GM18519 (cell line): Measurements from ENCODE around the gene STK32A.

ENCODE experiments used
- ATAC-seq: cut with Tn5 transposase; IDR thresholded peaks from one replicate; pipeline ENCODE4 v1.9.1; 2021; ENCODE audit warnings: mild to moderate bottlenecking, moderate library complexity; ENCODE audit not compliant: unreplicated experiment, low FRiP score

Gene STK32A

GRCh38 chr5:147248561-147248960, 13.7 kb downstream of the STK32A start:
- no peak for ATAC-seq

DNA sequence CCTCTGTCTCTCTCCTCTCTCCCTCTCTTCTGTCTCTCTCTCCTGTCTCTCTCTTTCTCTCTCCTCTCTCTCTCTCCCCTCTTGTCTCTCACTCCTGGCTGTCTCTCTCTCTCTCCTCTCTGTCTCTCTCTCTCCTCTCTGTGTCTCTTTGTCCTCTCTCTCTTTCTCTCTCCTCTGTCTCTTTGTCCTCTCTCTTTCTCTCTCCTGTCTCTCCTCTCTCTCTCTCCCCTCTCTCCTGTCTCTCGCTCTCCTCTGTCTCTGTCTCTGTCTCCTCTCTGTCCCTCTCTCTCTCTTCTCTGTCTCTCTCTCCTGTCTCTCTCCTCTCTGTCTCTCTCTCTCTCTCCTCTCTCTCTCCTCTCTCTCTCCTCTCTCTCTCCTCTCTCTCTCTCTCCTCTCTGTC, 25.0 kb downstream of the STK32A start:
- ATAC-seq = no peak

- no peak for ATAC-seq
These were observed 32.4 kb downstream of the STK32A start for GRCh38 chr5:147267082-147267832.

DNA sequence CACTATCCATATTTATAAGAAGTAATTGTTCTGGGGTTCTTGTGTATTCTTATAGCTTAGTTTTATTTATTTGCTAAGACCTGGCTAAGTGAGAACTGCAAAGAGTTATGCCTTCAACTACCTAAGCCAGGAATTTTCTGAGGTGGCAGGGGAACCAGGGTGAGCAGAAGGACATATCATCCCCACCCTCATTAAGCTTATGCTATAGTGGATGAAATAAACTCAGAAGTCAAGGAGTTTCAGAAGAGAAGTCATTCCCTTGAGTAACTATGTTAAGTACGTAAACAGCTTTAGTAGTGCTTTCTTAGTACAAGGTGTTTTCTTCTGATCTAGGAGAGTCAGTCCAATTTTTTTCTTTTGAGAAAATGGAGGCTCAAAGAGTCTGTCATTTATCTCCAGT, 41.7 kb downstream of the STK32A start:
- ATAC-seq = no peak

DNA sequence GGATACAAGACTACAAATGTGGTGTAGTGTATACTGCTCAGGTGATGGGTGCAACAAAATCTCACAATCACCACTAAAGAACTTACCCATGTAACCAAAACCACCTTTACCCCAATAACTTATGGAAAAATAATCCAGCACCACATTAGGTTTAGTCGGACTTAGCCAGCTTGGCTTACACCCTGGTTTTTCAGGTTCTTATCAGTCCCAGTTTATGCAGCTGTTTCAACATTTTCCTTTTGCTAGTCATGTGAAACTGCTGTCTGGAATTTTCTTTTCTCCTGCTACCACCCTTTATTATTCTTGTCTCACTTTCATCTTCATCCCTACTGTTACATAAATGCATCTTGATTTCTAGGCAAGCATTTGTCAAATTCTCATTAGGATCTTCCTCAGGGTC, 51.5 kb downstream of the STK32A start:
- ATAC-seq = no peak

- ATAC-seq = no peak
These were observed 52.3 kb downstream of the STK32A start for GRCh38 chr5:147287110-147287509.

- no peak for ATAC-seq
These were observed 55.4 kb downstream of the STK32A start for GRCh38 chr5:147290261-147290660.

GRCh38 chr5:147303251-147303650, 68.4 kb downstream of the STK32A start:
- ATAC-seq = no peak

DNA sequence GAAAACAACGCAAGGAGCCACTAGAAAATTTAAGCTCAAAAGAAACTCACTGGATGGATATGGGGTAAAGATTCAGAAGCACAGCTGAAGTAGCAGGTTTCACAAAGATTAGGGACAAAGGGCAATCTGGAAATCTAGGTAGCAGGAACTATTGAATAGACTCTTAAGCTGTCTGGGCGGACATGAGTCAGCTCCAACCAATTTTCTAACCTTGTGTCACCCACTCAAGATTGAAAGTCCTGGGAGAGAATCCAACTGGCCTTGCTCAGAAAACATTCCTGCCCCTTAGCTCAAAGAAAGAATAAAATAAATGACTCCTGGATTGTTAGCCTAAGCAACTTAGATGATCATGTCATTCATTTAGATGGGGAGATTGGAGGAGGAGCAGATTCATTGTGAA, 69.2 kb downstream of the STK32A start:
- ATAC-seq = no peak

- no peak for ATAC-seq
These were observed 70.3 kb downstream of the STK32A start for GRCh38 chr5:147305147-147305546.

GRCh38 chr5:147306351-147306750, 71.5 kb downstream of the STK32A start:
- no peak for ATAC-seq

DNA sequence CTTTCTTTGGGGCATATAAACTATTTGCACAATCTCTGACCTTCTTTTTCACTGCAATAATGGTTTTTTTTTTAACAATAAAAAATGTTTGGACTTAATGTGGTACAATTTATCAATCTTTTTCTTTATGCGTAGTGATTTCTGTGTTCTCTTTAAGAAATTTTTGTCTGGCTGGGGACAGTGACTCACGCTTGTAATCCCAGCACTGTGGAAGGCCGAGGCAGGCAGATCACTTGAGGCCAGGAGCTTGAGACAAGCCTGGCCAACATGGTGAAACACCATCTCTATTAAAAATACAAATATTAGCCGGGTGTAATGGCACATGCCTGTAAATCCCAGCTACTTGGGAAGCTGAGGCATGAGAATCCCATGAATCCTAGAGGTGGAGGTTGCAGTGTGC, 72.3 kb downstream of the STK32A start:
- no peak for ATAC-seq

DNA sequence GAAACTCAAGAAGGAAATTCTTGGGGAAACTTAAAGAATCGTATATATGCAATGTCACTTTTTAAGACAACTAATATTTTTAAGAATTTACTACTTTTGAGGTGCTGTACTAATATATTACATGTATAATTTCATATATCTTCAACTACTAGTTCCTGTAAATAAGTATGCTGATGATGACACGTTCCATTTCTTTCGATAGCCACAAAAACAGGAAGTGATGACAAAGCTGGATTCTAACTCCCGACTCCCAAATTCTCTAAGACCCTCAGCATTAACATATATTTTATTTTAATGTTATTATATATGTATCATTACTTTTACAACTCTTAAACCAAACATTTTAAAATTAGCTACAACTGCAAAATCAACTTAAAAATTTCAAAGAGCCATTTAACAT, 74.8 kb downstream of the STK32A start:
- ATAC-seq = no peak

DNA sequence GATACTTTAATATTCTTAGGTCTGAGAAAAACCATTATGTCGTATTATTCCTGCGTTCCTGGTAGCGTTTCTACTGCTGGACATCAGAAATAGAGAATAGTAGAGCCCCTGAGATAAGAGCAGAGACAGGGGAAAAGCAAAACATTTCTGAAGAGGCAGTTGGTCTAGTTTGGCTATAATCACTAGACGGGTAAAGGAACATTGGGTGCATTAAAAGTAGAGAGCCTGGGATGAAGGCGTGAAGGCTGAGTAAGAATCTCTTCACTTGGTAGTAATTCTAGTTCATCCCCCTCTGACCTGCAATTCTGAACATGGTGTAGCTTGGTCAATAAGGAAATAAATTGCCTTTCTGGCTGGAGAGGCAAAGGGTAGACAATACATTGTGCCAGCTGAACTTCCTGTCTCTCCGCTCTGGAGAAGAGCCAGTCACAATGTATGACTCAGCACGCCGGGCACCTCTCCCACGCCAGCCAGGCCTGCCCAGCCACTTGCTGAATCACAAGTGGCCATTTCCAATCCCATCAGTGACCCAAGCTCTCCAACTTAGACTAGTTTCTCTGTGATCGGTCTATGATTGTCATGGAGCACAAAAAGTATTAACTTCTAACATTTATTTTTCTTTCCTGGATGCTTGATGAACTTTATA, 75.4 kb downstream of the STK32A start:
- no peak for ATAC-seq

DNA sequence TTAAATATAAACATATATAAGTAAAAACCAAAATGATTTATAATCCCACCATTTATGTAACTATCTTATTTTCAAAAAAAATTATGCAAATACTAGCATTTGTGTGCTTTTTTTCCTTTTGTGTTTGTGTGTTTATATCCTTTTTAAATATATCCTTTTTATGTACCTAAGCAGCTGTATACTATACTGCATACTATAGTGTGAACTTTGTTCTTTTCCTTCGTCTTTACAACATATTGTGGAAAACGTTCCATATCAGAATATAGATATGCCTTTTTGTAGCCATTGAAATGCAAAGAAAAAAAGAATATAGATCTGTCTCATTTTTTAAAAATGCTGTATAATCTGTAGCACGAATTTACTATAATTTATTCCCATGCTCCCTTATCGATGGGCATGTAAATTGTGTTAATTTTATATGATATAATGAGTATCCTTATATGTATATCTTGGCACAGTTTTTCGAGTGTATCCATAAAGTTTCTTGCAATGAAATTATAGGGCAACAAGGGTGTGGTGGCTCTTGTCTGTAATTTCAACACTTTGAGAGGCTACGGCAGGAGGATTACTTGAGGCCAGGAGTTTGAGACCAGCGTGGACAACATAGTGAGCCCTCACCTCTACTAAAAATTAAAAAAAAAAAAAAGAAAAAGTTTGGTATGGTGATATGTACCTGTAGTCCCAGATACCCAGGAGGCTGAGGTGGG, 83.3 kb downstream of the STK32A start:
- ATAC-seq = no peak

DNA sequence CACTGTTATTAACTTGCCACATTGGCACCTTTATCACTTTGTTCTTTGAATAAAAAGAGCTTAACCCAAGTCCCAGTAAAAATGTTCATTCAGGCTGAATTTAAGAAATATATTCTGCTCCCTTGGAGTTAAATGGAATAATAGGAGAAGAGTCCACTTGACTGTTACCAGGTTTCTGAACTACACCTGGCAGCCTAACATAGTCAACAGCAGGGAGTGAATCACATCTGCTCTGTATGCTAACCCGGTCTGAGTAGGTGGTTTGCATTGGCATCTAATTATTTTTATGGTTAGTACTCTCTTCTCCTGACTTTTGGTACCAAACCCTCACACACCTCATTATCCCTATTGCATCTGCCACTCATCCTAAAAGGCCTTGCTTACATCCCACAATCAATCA, 86.7 kb downstream of the STK32A start:
- no peak for ATAC-seq

GRCh38 chr5:147327421-147327820, 92.6 kb downstream of the STK32A start:
- no peak for ATAC-seq

GRCh38 chr5:147327905-147328304, 93.1 kb downstream of the STK32A start:
- no peak for ATAC-seq

DNA sequence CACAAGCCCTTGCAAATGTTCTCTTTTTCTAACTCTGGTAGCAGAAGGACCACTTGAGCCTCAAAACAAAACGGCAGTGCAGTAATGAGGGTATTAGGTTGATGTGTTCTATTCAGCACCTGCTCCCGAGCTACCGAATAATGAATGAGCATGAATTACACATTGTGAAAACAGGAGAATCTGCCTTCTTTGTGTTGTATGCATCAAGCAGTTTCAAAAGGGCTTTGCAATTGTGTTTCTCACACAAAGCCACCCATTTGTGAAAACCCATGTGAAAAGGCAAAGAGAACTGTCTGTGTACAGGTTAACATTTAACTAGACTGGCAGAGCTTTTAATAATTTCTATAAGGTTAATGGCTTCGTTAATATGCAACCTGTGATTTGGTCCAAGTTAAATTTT, 97.8 kb downstream of the STK32A start:
- no peak for ATAC-seq

GRCh38 chr5:147336876-147337275, 102.0 kb downstream of the STK32A start:
- ATAC-seq = no peak

DNA sequence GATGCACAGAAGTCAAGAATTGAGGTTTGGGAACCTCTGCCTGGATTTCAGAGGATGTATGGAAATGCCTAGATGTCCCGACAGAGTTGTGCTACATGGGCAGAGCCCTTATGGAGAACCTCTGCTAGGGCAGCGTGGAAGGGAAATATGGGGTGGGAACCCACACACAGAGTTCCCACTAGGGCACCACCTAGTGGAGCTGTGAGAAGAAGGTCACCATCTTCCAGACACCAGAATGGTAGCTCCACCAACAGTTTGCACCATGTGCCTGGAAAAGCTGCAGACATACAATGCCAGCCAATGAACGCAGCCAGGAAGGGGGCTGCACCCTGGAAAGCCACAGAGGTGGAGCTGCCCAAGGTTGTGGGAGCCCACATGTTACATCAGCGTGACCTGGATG, 104.5 kb downstream of the STK32A start:
- no peak for ATAC-seq

- no peak for ATAC-seq
These were observed 106.1 kb downstream of the STK32A start for GRCh38 chr5:147340941-147341340.
